LNCAP (cell line): ENCODE data around the gene TRA2B.

Source experiments
- TF ChIP-seq, protein P1 (sequence below): fragments of 450-650 bp; IDR thresholded peaks from 2 replicates; pipeline ENCODE4 v1.5.1; 2017; ENCODE audit warnings: mild to moderate bottlenecking

TRA2B gene

DNA sequence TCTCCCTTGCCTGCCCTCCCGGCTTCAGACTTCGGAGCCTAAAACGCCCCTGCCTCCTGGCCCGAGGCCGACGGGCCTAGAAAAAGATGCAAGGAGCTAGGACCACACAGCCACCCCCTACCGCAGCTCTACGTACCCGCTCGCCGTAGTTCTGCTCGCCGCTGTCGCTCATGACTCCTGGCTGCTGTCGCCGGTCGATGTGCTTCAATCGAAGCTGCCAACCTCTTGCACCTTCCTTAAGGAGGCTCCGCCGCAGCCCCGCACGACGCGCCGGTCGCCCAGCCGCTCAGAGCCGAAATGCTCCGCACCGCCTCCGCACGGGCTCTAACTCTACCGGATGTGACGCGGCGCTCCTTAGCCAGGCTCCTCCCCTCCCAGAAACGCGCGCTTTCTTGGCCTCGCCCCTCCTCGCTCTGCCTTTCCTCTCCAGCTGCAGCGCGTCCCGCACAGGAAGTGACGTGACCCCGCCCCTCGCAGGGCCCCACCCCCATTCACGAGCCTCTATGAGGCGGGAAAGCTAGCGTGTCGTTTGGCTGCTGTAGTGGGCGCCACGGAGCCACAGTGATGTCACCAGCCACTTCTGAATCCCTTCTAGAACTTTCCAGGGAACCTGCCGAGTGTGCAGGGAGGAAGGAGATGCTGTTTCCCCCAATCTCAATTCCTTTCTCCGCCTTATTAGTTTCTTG lies at the start of gene TRA2B:
TSS of gene TRA2B (minus strand) at position 326 of the 686 bp plus-strand sequence. CDS start at position 172, 154 bp downstream.
- TF ChIP-seq, protein P1, sequence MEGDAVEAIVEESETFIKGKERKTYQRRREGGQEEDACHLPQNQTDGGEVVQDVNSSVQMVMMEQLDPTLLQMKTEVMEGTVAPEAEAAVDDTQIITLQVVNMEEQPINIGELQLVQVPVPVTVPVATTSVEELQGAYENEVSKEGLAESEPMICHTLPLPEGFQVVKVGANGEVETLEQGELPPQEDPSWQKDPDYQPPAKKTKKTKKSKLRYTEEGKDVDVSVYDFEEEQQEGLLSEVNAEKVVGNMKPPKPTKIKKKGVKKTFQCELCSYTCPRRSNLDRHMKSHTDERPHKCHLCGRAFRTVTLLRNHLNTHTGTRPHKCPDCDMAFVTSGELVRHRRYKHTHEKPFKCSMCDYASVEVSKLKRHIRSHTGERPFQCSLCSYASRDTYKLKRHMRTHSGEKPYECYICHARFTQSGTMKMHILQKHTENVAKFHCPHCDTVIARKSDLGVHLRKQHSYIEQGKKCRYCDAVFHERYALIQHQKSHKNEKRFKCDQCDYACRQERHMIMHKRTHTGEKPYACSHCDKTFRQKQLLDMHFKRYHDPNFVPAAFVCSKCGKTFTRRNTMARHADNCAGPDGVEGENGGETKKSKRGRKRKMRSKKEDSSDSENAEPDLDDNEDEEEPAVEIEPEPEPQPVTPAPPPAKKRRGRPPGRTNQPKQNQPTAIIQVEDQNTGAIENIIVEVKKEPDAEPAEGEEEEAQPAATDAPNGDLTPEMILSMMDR: peak; percentile 36; the same call in 1 of the 2 replicates

DNA sequence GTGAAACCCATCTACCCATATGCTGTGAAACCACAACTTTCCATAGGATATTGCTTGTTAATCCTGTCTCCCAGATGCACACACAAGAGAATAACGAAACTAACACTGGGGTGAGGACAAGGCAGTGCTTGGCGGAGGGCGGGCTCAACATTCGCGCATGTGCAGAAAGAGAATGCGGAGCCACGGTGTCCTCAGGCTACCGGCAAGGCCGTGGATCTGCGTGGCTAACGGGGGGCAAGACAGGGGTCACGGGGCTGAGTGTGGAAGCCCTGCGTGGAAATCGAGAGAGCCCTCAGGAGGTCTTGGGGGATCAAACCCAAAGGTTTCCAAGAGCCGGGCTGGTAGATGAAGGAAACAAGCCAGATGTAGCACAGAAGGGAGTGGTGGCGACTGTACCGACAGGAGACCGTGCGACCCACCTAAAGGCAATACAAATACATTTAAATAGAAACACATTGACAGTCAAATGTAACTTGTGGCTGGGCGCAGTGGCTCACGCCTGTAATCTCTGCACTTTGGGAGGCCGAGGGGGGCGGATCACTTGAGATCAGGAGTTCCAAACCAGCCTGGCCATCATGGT lies 48.5 kb upstream of the TRA2B start:
- TF ChIP-seq, protein P1: no peak

DNA sequence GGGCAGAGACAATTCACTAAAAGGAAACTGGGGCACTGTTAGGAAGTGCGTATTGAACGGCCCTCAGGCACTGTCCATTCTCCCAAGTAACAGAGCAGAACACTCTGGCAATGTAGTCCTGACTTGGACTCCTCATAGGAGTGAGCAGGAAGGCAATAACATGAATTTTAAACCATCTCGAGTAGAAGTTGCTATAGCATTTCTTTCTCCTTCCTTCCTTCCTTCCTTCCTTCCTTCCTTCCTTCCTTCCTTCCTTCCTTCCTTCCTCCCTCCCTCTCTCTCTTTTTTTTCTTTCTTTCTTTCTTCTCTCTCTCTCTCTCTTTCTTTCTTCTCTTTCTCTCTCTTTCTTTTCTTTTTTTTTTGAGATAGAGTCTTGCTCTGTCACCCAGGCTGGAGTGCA lies 46.4 kb upstream of the TRA2B start:
- TF ChIP-seq, protein P1: no peak

DNA sequence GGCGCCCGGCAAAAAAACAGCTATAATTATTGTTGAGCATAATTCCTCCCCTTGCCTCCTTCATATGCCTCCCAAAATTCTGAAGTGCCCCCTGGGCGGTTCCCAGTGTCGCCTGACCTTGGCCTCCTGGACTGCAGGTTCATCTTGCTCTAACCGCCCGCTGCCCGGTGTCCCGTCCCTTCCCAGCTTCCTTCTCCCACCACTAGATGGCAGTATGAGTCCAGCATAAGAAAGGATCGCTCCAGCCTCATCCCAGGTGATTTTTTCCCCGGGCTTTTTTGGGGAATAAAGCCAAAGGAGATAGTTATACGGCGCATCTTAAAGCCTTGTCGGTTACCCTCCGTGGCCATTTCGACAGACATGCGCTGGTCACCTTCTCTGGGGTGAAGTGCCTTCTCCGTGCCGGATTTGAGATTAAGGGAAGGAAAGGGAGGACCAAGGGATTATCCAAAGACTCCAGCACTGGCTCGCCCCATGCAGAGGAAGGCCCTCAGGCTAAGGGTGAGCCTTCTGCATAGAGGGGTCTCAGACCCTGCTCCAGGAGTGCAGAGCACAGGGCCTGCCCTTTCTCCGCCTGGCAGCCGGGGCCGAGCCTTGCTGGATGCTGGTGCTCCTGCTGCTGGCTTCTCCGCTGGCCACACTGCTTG lies 45.8 kb upstream of the TRA2B start:
- TF ChIP-seq, protein P1: peak; percentile 80

DNA sequence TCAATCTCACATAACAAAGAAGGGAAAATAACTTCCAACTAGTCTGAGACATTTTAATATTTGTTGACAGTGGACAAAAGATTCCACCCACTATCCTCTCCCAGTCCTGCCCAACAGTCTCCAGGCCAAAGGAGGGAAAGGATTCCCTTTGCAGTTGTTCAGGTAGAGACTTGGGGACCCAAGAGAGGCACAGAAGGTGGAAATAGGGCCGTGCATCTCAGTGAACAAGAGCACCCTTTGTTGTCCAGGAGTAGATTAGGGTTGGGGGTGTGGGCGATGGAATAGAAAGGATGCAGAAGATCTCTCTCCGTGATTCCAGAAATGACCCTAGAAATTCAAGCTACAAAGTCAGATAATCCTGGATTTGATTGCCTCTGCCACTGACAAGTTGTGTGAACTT lies 44.8 kb upstream of the TRA2B start:
- TF ChIP-seq, protein P1: no peak

DNA sequence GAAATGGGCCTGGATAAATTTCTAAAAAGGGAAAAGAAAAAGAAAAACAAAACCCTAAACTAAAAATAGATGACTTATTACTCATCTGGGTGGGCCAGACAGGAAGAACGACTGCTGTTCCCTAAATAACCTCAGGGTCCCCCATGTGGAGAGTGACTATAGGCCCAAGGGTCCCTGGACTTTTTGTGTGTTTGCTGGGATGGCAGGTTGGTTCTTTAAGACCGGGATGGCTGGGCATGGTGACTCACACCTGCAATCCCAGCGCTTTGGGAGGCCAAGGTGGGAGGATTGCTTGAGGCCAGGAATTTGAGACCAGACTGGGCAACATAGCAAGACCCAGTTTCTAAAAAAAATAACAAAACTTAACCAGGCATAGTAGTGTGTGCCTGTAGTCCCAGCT lies 43.8 kb upstream of the TRA2B start:
- TF ChIP-seq, protein P1: no peak

DNA sequence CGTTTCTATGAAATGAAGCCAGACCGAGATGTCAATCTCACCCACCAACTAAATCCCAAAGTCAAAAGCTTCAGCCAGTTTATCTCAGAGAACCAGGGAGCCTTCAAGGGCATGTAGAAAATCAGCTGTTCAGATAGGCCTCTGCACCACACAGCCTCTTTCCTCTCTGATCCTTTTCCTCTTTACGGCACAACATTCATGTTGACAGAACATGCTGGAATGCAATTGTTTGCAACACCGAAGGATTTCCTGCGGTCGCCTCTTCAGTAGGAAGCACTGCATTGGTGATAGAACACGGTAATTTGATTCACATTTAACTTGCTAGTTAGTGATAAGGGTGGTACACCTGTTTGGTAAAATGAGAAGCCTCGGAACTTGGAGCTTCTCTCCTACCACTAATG lies 41.9 kb upstream of the TRA2B start:
- TF ChIP-seq, protein P1: no peak
